Raji (cell line): ENCODE results near the gene WIPF3.

Experiments
- POLR2A ChIP-seq: IDR thresholded peaks from 2 replicates; pipeline ENCODE4 v1.6.1; 2011; ENCODE audit warnings: low read depth, low read length, control low read depth; ENCODE audit not compliant: insufficient read depth

Gene WIPF3, protein sequence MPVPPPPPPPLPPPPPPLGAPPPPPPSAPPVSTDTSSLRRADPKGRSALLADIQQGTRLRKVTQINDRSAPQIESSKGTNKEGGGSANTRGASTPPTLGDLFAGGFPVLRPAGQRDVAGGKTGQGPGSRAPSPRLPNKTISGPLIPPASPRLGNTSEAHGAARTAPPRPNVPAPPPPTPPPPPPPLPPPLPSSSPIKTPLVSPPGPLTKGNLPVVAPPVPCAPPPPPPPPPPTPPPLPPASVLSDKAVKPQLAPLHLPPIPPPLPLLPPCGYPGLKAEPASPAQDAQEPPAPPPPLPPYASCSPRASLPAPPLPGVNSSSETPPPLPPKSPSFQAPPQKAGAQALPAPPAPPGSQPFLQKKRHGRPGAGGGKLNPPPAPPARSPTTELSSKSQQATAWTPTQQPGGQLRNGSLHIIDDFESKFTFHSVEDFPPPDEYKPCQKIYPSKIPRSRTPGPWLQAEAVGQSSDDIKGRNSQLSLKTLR

DNA sequence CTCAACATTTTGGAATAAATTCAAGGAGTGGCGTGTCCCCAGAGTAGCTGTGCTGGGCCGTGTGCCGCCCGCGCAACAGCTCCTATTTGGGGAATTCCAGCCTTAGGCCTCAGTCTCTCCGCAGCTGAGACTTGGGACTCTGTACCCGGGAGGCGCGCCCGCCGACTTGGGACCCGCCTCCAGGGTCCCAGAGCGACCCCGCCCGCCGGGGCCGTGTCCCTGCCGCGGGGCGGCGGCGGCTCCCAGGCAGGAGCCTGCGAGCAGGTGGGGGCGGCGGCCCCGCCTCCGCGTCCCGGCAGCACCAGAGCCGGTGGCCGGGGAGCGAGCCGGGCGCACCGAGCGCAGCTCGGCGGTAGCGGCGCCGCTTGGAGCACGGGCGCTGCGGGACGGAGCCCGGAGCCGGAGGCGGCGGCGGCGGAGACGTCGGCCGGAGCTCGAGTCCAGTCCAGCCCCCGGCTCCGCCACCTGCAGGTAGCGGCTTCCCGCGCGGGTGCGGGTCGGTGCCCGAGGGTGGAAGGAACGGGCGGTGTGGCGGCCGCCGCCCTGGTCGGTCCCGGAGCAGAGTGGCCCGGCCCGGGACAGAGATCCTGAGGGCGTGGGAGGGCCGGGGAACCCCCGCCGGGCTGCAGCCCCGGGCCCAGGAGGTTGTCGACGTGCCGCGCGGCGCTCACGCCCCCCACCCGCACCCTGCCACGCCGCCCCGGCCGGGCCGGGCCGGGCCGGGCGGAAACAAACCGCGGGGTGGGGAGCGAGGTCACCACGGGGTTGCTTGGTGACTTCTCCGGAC is at the start of gene WIPF3:
TSS of gene WIPF3 (plus strand) at position 301 of the 787 bp plus-strand sequence. CDS start 28,217 bp downstream, outside the sequence.
- no peak for TF ChIP-seq POLR2A

DNA sequence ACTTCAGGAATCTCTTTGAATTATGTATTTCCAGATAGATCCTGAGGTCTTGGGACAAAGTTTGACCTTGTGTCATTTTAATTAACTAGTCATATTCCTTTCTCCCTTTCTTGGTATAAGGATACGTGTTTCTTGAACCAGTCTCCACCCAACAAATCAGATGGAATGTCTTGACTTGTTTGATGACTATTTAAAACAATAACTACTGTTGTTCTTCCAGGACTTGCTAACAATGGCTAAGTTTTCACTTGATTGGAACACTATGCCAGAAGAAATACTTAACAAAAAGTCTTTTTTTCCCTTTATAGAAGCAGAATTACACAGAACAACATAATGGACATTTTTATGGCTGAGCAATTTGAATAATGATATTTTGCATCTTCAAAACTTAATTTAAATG is 43.0 kb upstream of the WIPF3 start:
- TF ChIP-seq POLR2A = no peak

DNA sequence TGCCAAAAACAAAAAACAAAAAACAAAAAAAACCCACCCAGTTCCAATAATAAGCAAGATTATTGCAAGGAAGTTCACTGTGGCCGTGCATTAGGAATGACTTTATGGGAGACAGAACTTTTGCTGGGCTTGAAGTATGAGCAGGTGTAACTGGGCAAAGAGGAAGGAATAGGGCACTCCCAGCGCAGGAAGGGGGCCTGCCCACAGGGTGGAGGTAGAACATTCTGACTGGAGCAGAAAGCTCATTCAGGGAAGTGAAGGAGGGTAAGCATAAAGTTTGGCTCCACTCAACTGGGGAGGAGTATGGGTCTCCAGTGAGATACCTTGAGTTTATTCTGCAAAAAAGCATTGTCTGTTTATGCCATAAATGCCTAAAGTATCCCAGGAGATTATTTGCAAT is 42.1 kb upstream of the WIPF3 start:
- TF ChIP-seq POLR2A = no peak

DNA sequence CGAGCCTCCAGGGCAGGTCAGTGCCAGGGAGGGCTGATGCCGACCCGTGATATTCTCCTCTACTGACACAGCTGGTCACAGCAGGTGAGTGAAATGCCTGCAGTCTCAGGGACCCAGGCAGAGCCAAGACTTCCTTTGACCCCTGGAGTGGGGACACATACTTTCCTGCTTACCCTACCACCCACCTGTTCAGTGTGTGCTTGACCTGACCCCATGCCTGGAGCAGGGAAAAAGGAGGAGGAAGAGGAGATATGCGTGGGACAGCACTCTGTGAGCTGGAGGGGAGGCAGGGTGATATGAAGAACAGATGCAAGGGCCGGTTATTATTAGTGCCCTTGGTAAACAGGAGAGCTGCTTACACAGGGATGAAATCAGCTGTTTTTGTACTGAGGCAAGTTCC is 40.8 kb upstream of the WIPF3 start:
- TF ChIP-seq POLR2A = no peak

DNA sequence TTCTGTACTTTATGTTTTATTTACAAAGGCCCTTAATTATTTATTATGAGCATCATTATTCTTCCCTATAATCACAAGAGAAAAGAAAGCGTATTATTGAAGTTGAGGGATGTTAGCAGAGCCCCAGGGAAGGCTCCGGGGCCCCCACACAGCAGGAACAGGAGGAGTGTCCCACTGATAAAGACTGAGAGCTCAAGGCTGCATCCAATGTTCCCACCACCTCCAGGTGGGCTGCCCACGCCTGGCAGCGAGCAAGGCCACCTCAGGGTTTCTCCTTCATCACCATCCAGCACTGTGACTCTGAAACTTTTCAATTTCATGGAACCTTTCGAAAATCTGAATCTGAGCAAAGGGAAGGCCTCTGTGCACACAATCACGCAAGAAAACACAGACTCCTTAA is 35.9 kb upstream of the WIPF3 start:
- TF ChIP-seq POLR2A = no peak

DNA sequence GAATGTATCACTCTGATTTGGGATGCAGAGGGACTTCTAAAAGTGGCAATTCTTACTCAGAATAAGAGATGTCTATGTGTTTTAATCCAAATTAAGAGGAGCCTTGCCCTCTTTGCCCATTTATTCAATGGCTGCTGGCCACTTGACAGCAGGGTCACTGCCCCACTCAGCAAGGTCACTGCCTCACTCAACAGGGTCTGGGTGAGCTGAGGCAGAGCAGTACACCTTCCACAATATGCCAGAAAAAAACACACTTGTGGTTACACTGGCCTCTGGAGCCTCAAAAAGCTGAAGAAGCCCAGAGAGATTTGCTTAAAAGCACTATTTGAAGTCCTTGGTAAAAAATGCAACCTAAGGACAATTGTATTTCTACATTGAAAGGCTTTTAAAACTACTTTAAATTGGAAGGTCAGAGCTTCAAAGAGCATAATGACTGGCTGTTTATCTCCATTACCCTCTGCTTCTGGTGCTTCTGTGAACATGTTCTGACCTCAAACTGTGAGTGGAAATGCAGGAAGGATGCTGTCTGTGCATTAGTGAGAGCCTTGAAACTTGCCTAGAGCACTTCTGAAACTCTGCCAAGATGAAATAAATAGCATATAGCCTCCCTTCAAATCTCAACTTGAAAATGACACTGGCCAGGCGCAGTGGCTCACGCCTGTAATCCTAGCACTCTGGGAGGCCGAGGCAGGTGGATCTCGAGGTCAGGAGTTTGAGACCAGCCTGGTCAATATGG is 35.1 kb upstream of the WIPF3 start:
- no peak for TF ChIP-seq POLR2A

DNA sequence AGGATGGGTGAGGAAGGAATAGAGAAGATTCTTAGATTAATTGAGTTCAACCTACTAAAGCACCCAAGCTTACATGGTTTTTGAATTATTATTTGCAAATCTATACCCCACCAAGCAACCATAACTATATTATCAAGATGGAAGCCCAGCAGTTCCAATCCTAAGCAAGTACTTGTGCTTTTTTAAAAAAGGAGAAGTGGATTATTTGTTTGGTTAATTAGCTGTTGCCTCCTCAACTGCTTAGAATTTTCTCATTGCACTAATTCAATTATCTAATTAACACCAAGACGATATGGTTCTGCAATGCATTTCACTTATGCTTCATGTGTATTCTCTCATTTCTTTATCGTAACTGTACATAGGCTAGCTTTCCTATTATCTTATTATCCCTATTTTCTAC is 27.3 kb upstream of the WIPF3 start:
- TF ChIP-seq POLR2A = no peak

DNA sequence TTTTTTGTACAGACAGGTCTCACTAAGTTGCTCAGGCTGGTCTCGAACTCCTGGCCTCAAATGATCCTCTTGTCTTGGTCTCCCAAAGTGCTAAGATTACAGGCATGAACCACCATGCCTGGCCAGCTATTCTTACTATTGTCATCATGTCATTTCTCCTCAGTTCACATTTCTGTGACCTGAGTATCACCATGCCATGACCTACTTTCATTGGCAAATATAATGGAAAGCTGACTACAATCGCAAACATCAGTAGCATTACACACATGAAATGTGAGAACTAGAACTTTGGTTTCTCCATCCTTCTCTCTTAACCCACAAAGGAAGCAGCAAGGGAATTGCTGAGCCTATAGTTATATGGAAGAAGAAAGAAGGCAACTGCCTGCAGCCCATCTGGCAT is 26.0 kb upstream of the WIPF3 start:
- no peak for TF ChIP-seq POLR2A

DNA sequence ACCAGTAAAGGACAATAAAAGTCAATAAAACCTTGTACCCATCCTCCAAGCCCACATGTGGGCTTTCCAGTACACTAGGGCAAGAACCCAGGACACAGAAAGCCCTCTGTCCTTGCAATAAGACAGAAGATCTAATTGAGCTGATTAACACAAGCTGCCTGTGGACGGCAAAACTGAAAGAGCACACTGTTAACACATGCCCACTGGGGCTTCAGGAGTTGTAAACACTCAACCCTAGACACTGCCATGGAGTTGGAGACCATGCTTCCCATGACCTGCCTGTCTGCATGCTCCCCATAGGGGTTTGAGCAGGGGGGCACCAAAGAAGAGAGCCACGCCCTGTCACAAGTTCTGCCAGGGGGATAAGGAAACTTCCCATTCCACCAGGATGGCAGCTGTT is 22.6 kb upstream of the WIPF3 start:
- no peak for TF ChIP-seq POLR2A

DNA sequence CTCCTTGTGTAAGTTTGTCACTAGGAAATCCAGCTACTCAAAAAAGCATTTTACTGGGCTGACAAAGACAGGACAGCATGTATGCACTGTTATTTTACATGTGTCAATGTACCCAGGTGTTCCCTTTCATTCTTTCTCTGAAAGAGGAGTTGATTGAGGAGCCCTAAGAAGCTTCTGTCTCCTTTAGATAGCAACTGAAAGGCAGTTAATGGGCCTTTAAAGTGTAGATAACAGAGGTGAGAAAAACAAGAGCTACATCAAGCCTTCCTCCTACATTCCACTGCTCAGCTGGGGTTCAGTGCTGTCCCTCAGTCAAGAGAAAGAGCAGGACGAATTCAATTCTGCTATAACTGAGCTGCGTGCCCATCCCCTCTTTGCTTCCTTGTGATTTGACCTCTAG is 12.8 kb upstream of the WIPF3 start:
- TF ChIP-seq POLR2A = no peak

DNA sequence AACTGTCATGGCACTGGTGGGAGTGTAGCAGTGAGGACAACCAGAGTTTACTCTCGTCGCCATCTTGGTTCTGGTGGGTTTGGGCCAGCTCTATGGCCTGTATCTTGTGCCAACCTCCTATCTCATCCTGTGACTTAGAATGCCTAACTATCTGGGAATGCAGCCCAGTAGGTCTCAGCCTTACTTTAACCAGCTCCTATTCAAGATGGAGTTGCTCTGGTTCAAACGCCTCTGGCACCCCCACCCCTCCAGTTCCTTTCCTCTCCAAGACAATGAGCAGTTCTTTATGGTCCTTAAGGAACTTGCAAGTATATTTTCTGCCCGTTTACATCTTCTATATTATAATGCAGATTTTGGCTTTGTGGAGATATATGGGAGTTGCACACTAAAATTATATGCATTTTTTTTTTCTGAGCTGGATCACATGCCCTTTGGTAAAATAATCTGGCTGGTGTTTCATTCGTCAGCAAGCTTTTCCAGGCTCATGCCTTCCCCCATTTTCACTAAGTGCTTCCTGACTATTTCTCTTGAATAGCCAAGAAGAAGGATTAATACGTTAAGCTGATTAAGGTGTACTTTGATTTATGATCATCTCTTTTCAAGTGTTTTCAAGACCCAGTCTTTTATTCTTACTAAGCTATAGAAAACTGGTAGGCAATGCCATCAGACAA is 11.2 kb upstream of the WIPF3 start:
- no peak for TF ChIP-seq POLR2A

DNA sequence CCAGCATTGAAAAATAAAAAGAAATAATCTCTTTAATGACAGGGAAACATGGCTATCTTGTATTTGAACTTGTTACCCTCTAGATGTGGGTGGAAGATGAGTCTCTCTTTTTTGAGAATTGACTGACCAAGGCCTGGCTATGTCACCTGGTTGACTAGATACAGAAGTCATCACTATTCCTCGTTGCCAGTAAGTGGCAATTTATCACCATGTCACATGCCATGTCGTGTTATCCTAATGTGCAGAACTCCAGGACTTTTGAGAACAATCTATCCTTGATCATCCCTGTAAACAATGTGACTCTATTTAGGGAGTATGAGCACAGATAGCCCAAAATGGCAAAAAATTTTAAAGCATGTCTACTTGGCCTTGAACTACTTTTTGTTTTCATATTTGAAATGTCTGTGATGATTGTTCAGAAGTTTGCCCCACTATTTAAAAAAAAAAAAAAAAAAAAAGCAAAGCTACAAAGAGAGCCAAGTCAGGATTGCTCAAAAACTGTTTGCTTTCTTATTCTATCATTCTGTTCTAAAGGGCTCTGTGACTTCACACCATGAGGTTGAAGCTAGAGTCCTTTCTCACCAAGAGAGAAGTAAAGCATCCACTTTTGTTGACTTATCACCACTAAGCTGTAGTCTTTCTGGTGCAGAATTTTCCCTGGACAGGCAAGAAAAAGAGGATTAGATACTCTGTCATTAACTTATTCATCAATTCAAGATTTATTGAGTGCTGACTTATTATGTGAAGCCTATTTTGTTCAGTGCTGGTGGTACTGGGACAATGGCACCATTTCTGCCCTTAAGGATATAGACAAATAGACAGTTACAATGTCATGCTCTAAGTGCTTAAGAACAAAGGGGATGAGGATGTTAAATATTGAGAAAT is 10.4 kb upstream of the WIPF3 start:
- no peak for TF ChIP-seq POLR2A

DNA sequence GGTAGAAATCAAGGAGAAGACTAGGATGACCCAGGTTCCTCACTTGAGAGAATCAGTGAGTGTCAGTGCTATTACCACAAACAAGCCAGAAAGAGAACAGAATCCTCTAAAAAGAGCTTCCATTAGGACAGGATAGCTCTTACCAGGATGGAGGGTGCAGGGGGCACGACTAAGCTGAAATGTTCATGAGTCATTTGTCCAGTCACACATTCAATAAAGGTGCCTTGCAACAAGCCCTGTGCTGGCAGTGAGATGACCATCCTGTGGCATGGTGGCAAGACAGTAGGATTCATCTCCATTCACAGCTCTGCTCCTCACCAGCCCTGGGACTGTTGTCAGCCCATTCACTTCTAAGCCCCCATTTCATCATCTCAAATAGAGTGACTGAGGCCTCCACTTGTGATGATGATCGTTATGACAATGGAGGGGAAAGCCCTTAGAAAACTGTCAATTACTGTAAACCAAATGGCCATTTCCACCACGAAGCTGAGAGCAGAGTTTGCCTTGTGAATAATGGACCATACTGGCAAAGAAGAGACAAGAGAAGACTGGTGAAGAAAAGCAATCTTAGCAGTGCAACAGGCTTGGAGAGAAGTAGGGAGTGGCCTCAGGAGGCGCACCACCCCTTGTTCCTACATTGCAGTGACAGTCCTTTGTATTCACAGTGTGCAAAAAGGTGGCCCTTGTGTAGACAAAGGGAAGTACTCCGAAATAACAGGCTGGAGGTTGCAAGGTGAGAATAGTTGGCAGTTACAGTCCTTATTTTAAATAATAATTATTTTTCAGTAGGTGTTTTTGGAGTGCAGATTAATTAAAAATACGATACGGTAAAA is 9.0 kb upstream of the WIPF3 start:
- TF ChIP-seq POLR2A = no peak
